ENCODE data around the gene SACS. TPM values are rescaled to one million over a fixed set of nuclear protein-coding genes. Genes with fewer than 3 reads are reported as not detected.

The SACS gene
- total and polyA plus RNA-seq, 2 of the 4 experiments (the other 2 are of a cell fraction) = 14.7 to 121 TPM

- CTCF ChIA-PET = interaction anchor here (1.6 kb wide), 1 partner anchor 12 kb away, joined by 4 read pairs; no protein-coding TSS in a partner anchor
- H3K4ac ChIP-seq (ENCODE audit: low read depth, low read length) = no peak overlapping the region
- POLR2A ChIA-PET (ENCODE audit: unreplicated experiment) = no interaction called here
- H2BK120ac ChIP-seq (ENCODE audit: low read depth, low read length) = no peak overlapping the region
- peaks cover 4% of the 10 kb centered on the region; the same call in 1 of the 2 replicates for H3K4me1 ChIP-seq (ENCODE audit: control insufficient read depth, insufficient read depth, low read length)
- H4K5ac ChIP-seq (ENCODE audit: low read depth, low read length) = no peak overlapping the region
- no peak overlapping the region for H2AK9ac ChIP-seq (replicated peaks; ENCODE audit: low read depth, low read length, poor library complexity)
- no peak overlapping the region for H3K27ac ChIP-seq (ENCODE audit: insufficient read depth, low read length)
- H3K56ac ChIP-seq (ENCODE audit: extremely low read depth, insufficient read depth, low read length) = no peak overlapping the region
- H3K9me3 ChIP-seq (ENCODE audit: control insufficient read depth, insufficient read depth, low read length) = no peaks in the 10 kb centered on the region
- BruUV-seq (replicated peaks) = no TSS peak
- H4K8ac ChIP-seq (ENCODE audit: low read depth in 2 of 2, low read length in 2 of 2) = no peak overlapping the region
- H3K9me1 ChIP-seq (ENCODE audit: insufficient read depth, low read length) = no peaks in the 10 kb centered on the region; the same call in 1 of the 2 replicates
- H3K4me2 ChIP-seq (ENCODE audit: low read depth, low read length) = no peak overlapping the region
- no peak for TF ChIP-seq RCOR1 (IDR thresholded peaks at IDR 0.05; ENCODE audit: insufficient replicate concordance, low read length)
- no peak for TF ChIP-seq MXI1 (IDR thresholded peaks at IDR 0.05; ENCODE audit: borderline replicate concordance, low read depth, low read length)
- no peak for TF ChIP-seq FOS (IDR thresholded peaks at IDR 0.05; ENCODE audit: low read depth, low read length)
- TF ChIP-seq RFX5 (IDR thresholded peaks at IDR 0.05; ENCODE audit: low read depth, low read length) = no peak
- 0 out of 2 replicates have a peak, but pooled peaks have one; percentile 6 for TF ChIP-seq CEBPB (IDR thresholded peaks at IDR 0.05; ENCODE audit: low read depth, low read length)
- TF ChIP-seq SMC3 (IDR thresholded peaks at IDR 0.05; ENCODE audit: low read depth, low read length) = no peak
- TF ChIP-seq POLR2A (IDR thresholded peaks at IDR 0.05; ENCODE audit: low read depth, low read length) = no peak
- no peak for TF ChIP-seq MAZ (IDR thresholded peaks at IDR 0.05; ENCODE audit: borderline replicate concordance, low read depth, low read length)
- no peak for TF ChIP-seq USF2 (IDR thresholded peaks at IDR 0.05; ENCODE audit: low read depth, low read length)
- H2BK20ac ChIP-seq (ENCODE audit: low read depth, low read length) = no peak overlapping the region
- intact Hi-C loops (cut with micrococcal nuclease) (no loop called here), in situ Hi-C loops (cut with MboI; ENCODE audit: low sequenced_read_pairs) (no loop called here), dilution Hi-C loops (cut with HindIII; ENCODE audit: low sequenced_read_pairs, unreplicated experiment) (no loop called here)
- DNase-seq (no peak), ATAC-seq (ENCODE audit: low read depth) (peak; percentile 35; the same call in 1 of the 2 replicates)
- H2AFZ ChIP-seq (replicated peaks; ENCODE audit: low read length, poor library complexity) = no peak overlapping the region
- no CpG with 5 or more reads among the region's 7 CpGs for whole genome bisulfite sequencing, 2 experiments (ENCODE audit: extremely low coverage in 2 of 2, insufficient read length in 1 of 2)
- H3K36me3 ChIP-seq (ENCODE audit: control insufficient read depth, insufficient read depth, low read length) = no peaks in the 10 kb centered on the region
- H2BK5ac ChIP-seq (ENCODE audit: low read depth, low read length, poor library complexity, severe bottlenecking) = no peak overlapping the region
- H4K91ac ChIP-seq (ENCODE audit: insufficient read depth, low read depth, low read length) = no peak overlapping the region
- H3K18ac ChIP-seq (ENCODE audit: low read depth, low read length) = no peak overlapping the region; the same call in 1 of the 2 replicates
- no peaks in the 10 kb centered on the region for H3K79me1 ChIP-seq (ENCODE audit: low read depth in 1 of 2, low read length in 2 of 2)
- H3K23ac ChIP-seq (ENCODE audit: low read depth, low read length) = no peak overlapping the region
- H2AK5ac ChIP-seq (ENCODE audit: low read depth, low read length) = no peak overlapping the region
- no peak overlapping the region for H3K14ac ChIP-seq (replicated peaks; ENCODE audit: low read depth, low read length)
- H2BK15ac ChIP-seq (ENCODE audit: low read depth, low read length) = no peak overlapping the region
- no peaks in the 10 kb centered on the region for H4K20me1 ChIP-seq (ENCODE audit: insufficient read depth, low read length)
- H3K4me3 ChIP-seq (ENCODE audit: insufficient read depth, low read depth, low read length) = no peak overlapping the region
- no peak overlapping the region for H3K9ac ChIP-seq (ENCODE audit: low read depth, low read length)
- H3K27me3 ChIP-seq (ENCODE audit: control insufficient read depth, insufficient read depth, low read length) = no peaks in the 10 kb centered on the region
These were observed 22.1 kb upstream of the SACS start for GRCh38 chr13:23455401-23456185.

All from IMR-90 (cell line).